PC-9 (cell line): ENCODE data around the gene CARD11.

Source experiments
- EZH2 ChIP-seq: fragments of 200-600 bp; sonication (generic); IDR thresholded peaks from 2 replicates; pipeline ENCODE4 v1.8.0; 2017; ENCODE audit warnings: antibody characterized with exemption, low read depth
- TF ChIP-seq, protein P1 (sequence below): fragments of 200-600 bp; sonication (generic); conservative IDR thresholded peaks from 2 replicates; pipeline ENCODE4 v1.6.1; 2017; ENCODE audit warnings: mixed run types, antibody characterized with exemption, mild to moderate bottlenecking, moderate library complexity

GRCh38 chr7:2862831-2863361 lies 180.8 kb downstream of the CARD11 start:
- TF ChIP-seq, protein P1, sequence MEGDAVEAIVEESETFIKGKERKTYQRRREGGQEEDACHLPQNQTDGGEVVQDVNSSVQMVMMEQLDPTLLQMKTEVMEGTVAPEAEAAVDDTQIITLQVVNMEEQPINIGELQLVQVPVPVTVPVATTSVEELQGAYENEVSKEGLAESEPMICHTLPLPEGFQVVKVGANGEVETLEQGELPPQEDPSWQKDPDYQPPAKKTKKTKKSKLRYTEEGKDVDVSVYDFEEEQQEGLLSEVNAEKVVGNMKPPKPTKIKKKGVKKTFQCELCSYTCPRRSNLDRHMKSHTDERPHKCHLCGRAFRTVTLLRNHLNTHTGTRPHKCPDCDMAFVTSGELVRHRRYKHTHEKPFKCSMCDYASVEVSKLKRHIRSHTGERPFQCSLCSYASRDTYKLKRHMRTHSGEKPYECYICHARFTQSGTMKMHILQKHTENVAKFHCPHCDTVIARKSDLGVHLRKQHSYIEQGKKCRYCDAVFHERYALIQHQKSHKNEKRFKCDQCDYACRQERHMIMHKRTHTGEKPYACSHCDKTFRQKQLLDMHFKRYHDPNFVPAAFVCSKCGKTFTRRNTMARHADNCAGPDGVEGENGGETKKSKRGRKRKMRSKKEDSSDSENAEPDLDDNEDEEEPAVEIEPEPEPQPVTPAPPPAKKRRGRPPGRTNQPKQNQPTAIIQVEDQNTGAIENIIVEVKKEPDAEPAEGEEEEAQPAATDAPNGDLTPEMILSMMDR: no peak
- no peak for TF ChIP-seq EZH2
